HCT116 (cell line): Measurements from ENCODE around the gene TBATA. TPM values are rescaled to one million over a fixed set of nuclear protein-coding genes. Genes with fewer than 3 reads are reported as not detected.

Experiments used
- ATAC-seq: fragments of 200-7000 bp; cut with Tn5 transposase; 2 replicates; pipeline ENCODE4 v1.9.1; 2020; ENCODE audit warnings: mild to moderate bottlenecking, moderate library complexity
- BruUV-seq: library from RNA; stranded (reverse); fragments of 400-500 nt; replicated peaks from 2 replicates; lab custom pipeline; 2021; lab: Mats Ljungman, UMichigan
- CTCF ChIA-PET: fragments of 300-600 bp; sonication (Branson Sonifier 250); formaldehyde crosslinking; loops from one replicate; lab custom pipeline; 2021; ENCODE audit warnings: antibody characterized with exemption; lab: Charles Lee
- POLR2A ChIA-PET: fragments of 300-600, 350-600 bp; sonication (Branson Sonifier 250); formaldehyde crosslinking; loops from one replicate; lab custom pipeline; 2021; ENCODE audit warnings: antibody characterized with exemption; lab: Charles Lee
- RAD21 ChIA-PET, 2 experiments: fragments of 300-600 bp; sonication (Branson Sonifier 250); formaldehyde crosslinking; loops; one replicate each; lab custom pipeline; 2023; ENCODE audit warnings: low total read pairs in 2 of 2; ENCODE audit not compliant: uncharacterized antibody in 2 of 2, unreplicated experiment in 2 of 2, low non-redundant PET in 1 of 2; lab: Charles Lee
- DNase-seq: peaks from one replicate; pipeline ENCODE4 v3.0.0-alpha.2; 2010; ENCODE audit warnings: low read depth, low spot score
- H2AFZ ChIP-seq: fragments of 200-600 bp; shearing (Covaris generic), sonication (generic); 2 replicates; pipeline ENCODE4 v1.6.1; 2017; ENCODE audit warnings: low read depth, mixed run types, mixed read lengths, antibody characterized with exemption, low read length; ENCODE audit not compliant: poor library complexity, severe bottlenecking
- H3K27ac ChIP-seq: 2 replicates; pipeline ENCODE4 v1.5.1; 2012; ENCODE audit warnings: low read depth, low read length
- H3K27me3 ChIP-seq: fragments of 200-600 bp; sonication (generic); 2 replicates; pipeline ENCODE4 v1.6.1; 2016; ENCODE audit warnings: mixed run types, low read length, mixed read lengths; ENCODE audit not compliant: insufficient read depth
- H3K36me3 ChIP-seq, 2 experiments: fragments of 200-500 bp in 1 of 2; fragments of 200-600 bp in 1 of 2; sonication (Bioruptor generic) in 1 of 2; sonication (generic) in 1 of 2; 2 replicates each; pipeline versions ENCODE4 v1.5.1 to v1.6.1; 2014 to 2016; ENCODE audit warnings: low read length in 2 of 2, inconsistent platforms in 1 of 2, mixed read lengths in 1 of 2, mixed run types in 1 of 2; ENCODE audit not compliant: insufficient read depth in 2 of 2, control insufficient read depth in 1 of 2
- H3K4me1 ChIP-seq, 2 experiments: fragments of 200-600 bp in 1 of 2; sonication (generic) in 1 of 2; 2 replicates each; pipeline versions ENCODE4 v1.5.1 to v1.6.1; 2012 to 2017; ENCODE audit warnings: low read length in 2 of 2, inconsistent platforms in 1 of 2, mild to moderate bottlenecking in 1 of 2, mixed read lengths in 1 of 2, mixed run types in 1 of 2, moderate library complexity in 1 of 2; ENCODE audit not compliant: insufficient read depth in 2 of 2, control insufficient read depth in 1 of 2
- H3K4me2 ChIP-seq: fragments of 200-600 bp; sonication (generic); 2 replicates; pipeline ENCODE4 v1.6.1; 2017; ENCODE audit warnings: mixed run types, low read length, mixed read lengths
- H3K4me3 ChIP-seq, 2 experiments: fragments of 200-600 bp in 1 of 2; sonication (generic) in 1 of 2; replicated peaks in 1 of 2; 2 replicates each; pipeline ENCODE4 v1.5.1; 2011 to 2016; ENCODE audit warnings: low read length in 2 of 2, control low read depth in 1 of 2, low read depth in 1 of 2, mild to moderate bottlenecking in 1 of 2, mixed read lengths in 1 of 2, mixed run types in 1 of 2
- H3K79me2 ChIP-seq: fragments of 200-600 bp; sonication (generic); 2 replicates; pipeline ENCODE4 v1.6.1; 2017; ENCODE audit warnings: mild to moderate bottlenecking, mixed run types, low read length, moderate library complexity, mixed read lengths; ENCODE audit not compliant: insufficient read depth
- H3K9ac ChIP-seq: fragments of 200-600 bp; sonication (generic); 2 replicates; pipeline ENCODE4 v1.6.1; 2016; ENCODE audit warnings: low read length, mixed read lengths
- H3K9me2 ChIP-seq: fragments of 200-600 bp; sonication (generic), shearing (Covaris generic); 2 replicates; pipeline ENCODE4 v1.6.1; 2017; ENCODE audit warnings: mixed run types, mild to moderate bottlenecking, moderate library complexity; ENCODE audit not compliant: insufficient read depth
- H3K9me3 ChIP-seq, 2 experiments: fragments of 200-500 bp in 1 of 2; fragments of 200-600 bp in 1 of 2; sonication (Bioruptor generic) in 1 of 2; sonication (generic) in 1 of 2; 2 replicates each; pipeline ENCODE4 v1.6.1; 2014 to 2017; ENCODE audit warnings: low read length in 2 of 2, mixed read lengths in 2 of 2, inconsistent platforms in 1 of 2, low read depth in 1 of 2, mild to moderate bottlenecking in 1 of 2, mixed run types in 1 of 2, moderate library complexity in 1 of 2; ENCODE audit not compliant: control insufficient read depth in 1 of 2, insufficient read depth in 1 of 2
- H4K20me1 ChIP-seq: fragments of 200-600 bp; sonication (generic), shearing (Covaris generic); 2 replicates; pipeline ENCODE4 v1.6.1; 2017; ENCODE audit warnings: mixed run types, mild to moderate bottlenecking, moderate library complexity; ENCODE audit not compliant: insufficient read depth
- CBX3 ChIP-seq: IDR thresholded peaks from 2 replicates; pipeline ENCODE4 v1.6.1; 2012; ENCODE audit warnings: low read depth
- CEBPB ChIP-seq: IDR thresholded peaks from 2 replicates; pipeline ENCODE4 v1.6.1; 2012; ENCODE audit warnings: low read depth
- EZH2 ChIP-seq: fragments of 200-600 bp; sonication (generic); IDR thresholded peaks from 2 replicates; pipeline ENCODE4 v1.6.1; 2017; ENCODE audit warnings: antibody characterized with exemption, mixed run types
- EZH2phosphoT487 ChIP-seq: fragments of 200-600 bp; IDR thresholded peaks from 2 replicates; pipeline ENCODE4 v1.6.1; 2018; ENCODE audit warnings: antibody characterized with exemption, borderline replicate concordance
- FOSL1 ChIP-seq: IDR thresholded peaks from 2 replicates; pipeline ENCODE4 v1.6.1; 2012; ENCODE audit warnings: low read depth
- POLR2A ChIP-seq: IDR thresholded peaks from 2 replicates; pipeline ENCODE4 v1.7.0; 2011; ENCODE audit warnings: borderline replicate concordance; ENCODE audit not compliant: insufficient read depth, insufficient read length; ENCODE audit errors: extremely low read depth
- POLR2AphosphoS5 ChIP-seq: IDR thresholded peaks from 2 replicates; pipeline ENCODE4 v1.6.1; 2011; ENCODE audit warnings: mild to moderate bottlenecking, low read depth, low read length, moderate library complexity
- RAD21 ChIP-seq: IDR thresholded peaks from 2 replicates; pipeline ENCODE4 v1.6.1; 2012; ENCODE audit warnings: low read depth, mild to moderate bottlenecking
- REST ChIP-seq: IDR thresholded peaks from 2 replicates; pipeline ENCODE4 v1.6.1; 2012; ENCODE audit warnings: low read depth
- SIN3A ChIP-seq: IDR thresholded peaks from 2 replicates; pipeline ENCODE4 v1.6.1; 2012; ENCODE audit warnings: low read depth
- SP1 ChIP-seq: IDR thresholded peaks from 2 replicates; pipeline ENCODE4 v1.6.1; 2012; ENCODE audit warnings: low read depth
- TCF7L2 ChIP-seq: IDR thresholded peaks from 2 replicates; pipeline ENCODE4 v1.7.0; 2011; ENCODE audit warnings: borderline replicate concordance, inconsistent platforms; ENCODE audit not compliant: insufficient read depth, insufficient read length; ENCODE audit errors: extremely low read depth
- YY1 ChIP-seq: IDR thresholded peaks from 2 replicates; pipeline ENCODE4 v1.6.1; 2011; ENCODE audit warnings: low read length, low read depth, moderate library complexity, mild to moderate bottlenecking; ENCODE audit not compliant: insufficient replicate concordance; ENCODE audit errors: extremely low read depth
- ZFX ChIP-seq: fragments of 450-650 bp; IDR thresholded peaks from 2 replicates; pipeline ENCODE4 v1.6.1; 2017
- ZNF274 ChIP-seq: fragments of 200-500 bp; sonication (Bioruptor generic); IDR thresholded peaks from 2 replicates; pipeline ENCODE4 v1.6.1; 2014; ENCODE audit warnings: mild to moderate bottlenecking, low read depth, low read length, inconsistent platforms
- intact Hi-C: fragments of 100-400 bp; cut with micrococcal nuclease; formaldehyde crosslinking; loops from 2 replicates; pipeline ENCODE4 v1.10.0; 2022
- total RNA-seq: library from RNA; stranded (reverse); gene quantifications from one replicate; pipeline ENCODE4 v1.2.1, GENCODE V29; 2021; ENCODE audit not compliant: unreplicated experiment

The TBATA gene
- total RNA-seq, 1 experiment from 2014 or later: not detected

GRCh38 chr10:70747192-70747965, 37.8 kb downstream of the TBATA start:
- DNase-seq: no peak
- H3K4me1 ChIP-seq: no peaks in the 10 kb centered on the region
- CTCF ChIA-PET: no interaction called here
- no peak overlapping the region for H3K4me2 ChIP-seq
- no peaks in the 10 kb centered on the region for H3K9me3 ChIP-seq
- no peaks in the 10 kb centered on the region for H3K27me3 ChIP-seq
- peaks cover 2 to 7% of the 10 kb centered on the region in 2 experiments; a peak in 2 of 4 replicates for H3K36me3 ChIP-seq
- no peak overlapping the region for H2AFZ ChIP-seq
- intact Hi-C loops: no loop called here
- no TSS peak for BruUV-seq
- H3K27ac ChIP-seq: no peak overlapping the region
- POLR2A ChIA-PET: no interaction called here
- no peak overlapping the region for H3K4me3 ChIP-seq
- no peaks in the 10 kb centered on the region for H3K79me2 ChIP-seq
- TF ChIP-seq EZH2phosphoT487 (no peak), SIN3A (no peak), POLR2AphosphoS5 (no peak), YY1 (no peak), POLR2A (no peak), EZH2 (no peak), CBX3 (no peak), ZFX (no peak), REST (no peak), SP1 (no peak), FOSL1 (no peak), CEBPB (no peak), RAD21 (no peak), TCF7L2 (no peak), ZNF274 (no peak)
- H3K9me2 ChIP-seq: no peaks in the 10 kb centered on the region
- H4K20me1 ChIP-seq: no peaks in the 10 kb centered on the region
- ATAC-seq: no peak
- RAD21 ChIA-PET: no interaction called here
- no peak overlapping the region for H3K9ac ChIP-seq
